Activated CD8-positive, alpha-beta memory T cell treated with anti-CD3 and anti-CD28 coated beads, Interleukin-2, amount 10 ng/mL, durations not matched to agents 7 days and 5 days (primary cell): ENCODE measurements around the gene ITPKC. TPM values are rescaled to one million over a fixed set of nuclear protein-coding genes. Genes with fewer than 3 reads are reported as not detected.

Experiments used
- ATAC-seq: fragments of 150-1000 bp; cut with Tn5 transposase; one replicate; pipeline ENCODE4 v1.10.0; 2021; ENCODE audit warnings: moderate library complexity
- CTCF ChIA-PET: fragments of 350-600 bp; sonication (Branson Sonifier 250); formaldehyde crosslinking; loops from one replicate; lab custom pipeline; 2021; ENCODE audit warnings: antibody characterized with exemption; lab: Charles Lee
- DNase-seq: peaks from one replicate; pipeline ENCODE4 v3.0.0-alpha.2; 2020
- H3K27ac Mint-ChIP-seq: one replicate; pipeline ENCODE4 v1.8.0; 2021; ENCODE audit warnings: mild to moderate bottlenecking, mixed read lengths
- H3K27me3 Mint-ChIP-seq: one replicate; pipeline ENCODE4 v1.8.0; 2021; ENCODE audit warnings: mixed read lengths
- H3K36me3 Mint-ChIP-seq: one replicate; pipeline ENCODE4 v1.8.0; 2021; ENCODE audit warnings: mild to moderate bottlenecking, mixed read lengths
- H3K4me1 Mint-ChIP-seq: one replicate; pipeline ENCODE4 v1.8.0; 2021; ENCODE audit warnings: mixed read lengths
- H3K4me3 Mint-ChIP-seq: one replicate; pipeline ENCODE4 v1.8.0; 2021; ENCODE audit warnings: mild to moderate bottlenecking, moderate library complexity, mixed read lengths
- H3K9me3 Mint-ChIP-seq: one replicate; pipeline ENCODE4 v1.8.0; 2022; ENCODE audit warnings: low read depth, mixed read lengths
- total RNA-seq, 2 experiments: library from RNA; stranded (reverse); gene quantifications; one replicate each; pipeline ENCODE4 v1.2.3, GENCODE V29; 2021

ITPKC gene
- total RNA-seq, 2 experiments from 2014 or later: 5.6 to 5.8 TPM

GRCh38 chr19:40741527-40742390 lies 24.8 kb downstream of the ITPKC start:
- no peak for DNase-seq
- no peak for ATAC-seq
- Mint-ChIP-seq H3K9me3 (no peaks in the 10 kb centered on the region), H3K4me1 (peaks cover 5% of the 10 kb centered on the region), H3K27me3 (no peaks in the 10 kb centered on the region), H3K4me3 (no peak overlapping the region), H3K36me3 (peaks cover 3% of the 10 kb centered on the region), H3K27ac (no peak overlapping the region)
- CTCF ChIA-PET: interaction anchor here (1.3 to 2.4 kb wide), 2 partner anchors 19 to 65 kb away, joined by 3 to 9 read pairs; no protein-coding TSS in a partner anchor

GRCh38 chr19:40742477-40742876 lies 25.6 kb downstream of the ITPKC start:
- DNase-seq (no peak), ATAC-seq (no peak)
- H3K27me3 Mint-ChIP-seq: no peaks in the 10 kb centered on the region
- H3K36me3 Mint-ChIP-seq: peaks cover 2% of the 10 kb centered on the region
- H3K9me3 Mint-ChIP-seq: no peaks in the 10 kb centered on the region
- CTCF ChIA-PET: interaction anchor here (1.3 to 2.4 kb wide), 2 partner anchors 20 to 64 kb away, joined by 3 to 9 read pairs; no protein-coding TSS in a partner anchor
- no peak overlapping the region for H3K27ac Mint-ChIP-seq
- no peak overlapping the region for H3K4me3 Mint-ChIP-seq
- peaks cover 5% of the 10 kb centered on the region for H3K4me1 Mint-ChIP-seq

GRCh38 chr19:40742886-40743285 lies 26.0 kb downstream of the ITPKC start:
- ATAC-seq (no peak), DNase-seq (no peak)
- Mint-ChIP-seq H3K4me3 (no peak overlapping the region), H3K27ac (no peak overlapping the region), H3K27me3 (no peaks in the 10 kb centered on the region), H3K9me3 (no peaks in the 10 kb centered on the region), H3K36me3 (no peaks in the 10 kb centered on the region), H3K4me1 (peaks cover 6% of the 10 kb centered on the region)
- CTCF ChIA-PET: interaction anchor here (1.1 to 2.4 kb wide), 6 partner anchors 10 to 77 kb away, joined by 3 to 9 read pairs (median 6); no protein-coding TSS in a partner anchor

GRCh38 chr19:40743926-40744325 lies 27.0 kb downstream of the ITPKC start:
- Mint-ChIP-seq H3K36me3 (no peaks in the 10 kb centered on the region), H3K4me3 (no peak overlapping the region), H3K27me3 (no peaks in the 10 kb centered on the region), H3K4me1 (peaks cover 9% of the 10 kb centered on the region), H3K27ac (no peak overlapping the region), H3K9me3 (no peaks in the 10 kb centered on the region)
- CTCF ChIA-PET: interaction anchor here (0.6 to 2.1 kb wide), 10 partner anchors 9 to 380 kb away, joined by 3 to 8 read pairs (median 4); partner anchors contain the start of gene RAB4B
- DNase-seq (no peak), ATAC-seq (no peak)

- Mint-ChIP-seq H3K27ac (no peak overlapping the region), H3K36me3 (no peaks in the 10 kb centered on the region), H3K4me3 (no peak overlapping the region), H3K9me3 (no peaks in the 10 kb centered on the region), H3K4me1 (peaks cover 15% of the 10 kb centered on the region), H3K27me3 (no peaks in the 10 kb centered on the region)
- ATAC-seq: peak; percentile 56
- peak; percentile 63 for DNase-seq
- CTCF ChIA-PET: interaction anchor here (0.6 to 2.1 kb wide), 10 partner anchors 12 to 81 kb away, joined by 3 to 8 read pairs (median 4); partner anchors contain the start of gene RAB4B
Measured at GRCh38 chr19:40744554-40745401, 27.9 kb downstream of the ITPKC start.

GRCh38 chr19:40745402-40745780 lies 28.5 kb downstream of the ITPKC start:
- no peak overlapping the region for H3K4me3 Mint-ChIP-seq
- peaks cover 18% of the 10 kb centered on the region for H3K4me1 Mint-ChIP-seq

GRCh38 chr19:40747536-40747935 lies 30.6 kb downstream of the ITPKC start:
- Mint-ChIP-seq H3K4me3 (no peak overlapping the region), H3K4me1 (peaks cover 19% of the 10 kb centered on the region)
- CTCF ChIA-PET: interaction anchor here (1.1 kb wide), 1 partner anchor 59 kb away, joined by 3 read pairs; no protein-coding TSS in a partner anchor

More at GRCh38 chr19:40745402-40745780, 28.5 kb downstream of the ITPKC start:
- ATAC-seq (no peak), DNase-seq (no peak)
- no peak overlapping the region for H3K27ac Mint-ChIP-seq
- H3K9me3 Mint-ChIP-seq: no peaks in the 10 kb centered on the region
- no peaks in the 10 kb centered on the region for H3K27me3 Mint-ChIP-seq
- CTCF ChIA-PET: interaction anchor here (0.6 to 2.1 kb wide), 5 partner anchors 11 to 524 kb away, joined by 3 to 8 read pairs (median 4); partner anchors contain the start of gene RAB4B
- no peaks in the 10 kb centered on the region for H3K36me3 Mint-ChIP-seq

GRCh38 chr19:40750058-40750873 lies 33.4 kb downstream of the ITPKC start, which contains the start of gene ACTMAP:
Gene ACTMAP (minus strand): TSS chr19:40750477. CDS start chr19:40749803, 674 bp downstream.
- CTCF ChIA-PET: interaction anchor here (0.7 to 3.8 kb wide), 7 partner anchors 21 to 87 kb away, joined by 3 to 15 read pairs (median 5); partner anchors contain the start of genes COQ8B, ITPKC and RAB4B
- Mint-ChIP-seq H3K36me3 (peaks cover 29% of the 10 kb centered on the region), H3K27ac (peak within 1 kb of the TSS; percentile 100), H3K27me3 (no peaks in the 10 kb centered on the region), H3K9me3 (no peaks in the 10 kb centered on the region), H3K4me1 (peaks cover 36% of the 10 kb centered on the region), H3K4me3 (peak within 1 kb of the TSS; percentile 93)
- DNase-seq (peak; percentile 100), ATAC-seq (peak; percentile 86)

More at GRCh38 chr19:40747536-40747935, 30.6 kb downstream of the ITPKC start:
- Mint-ChIP-seq H3K27ac (peak overlapping the region; percentile 36), H3K36me3 (peaks cover 13% of the 10 kb centered on the region), H3K9me3 (no peaks in the 10 kb centered on the region), H3K27me3 (no peaks in the 10 kb centered on the region)
- no peak for DNase-seq
- ATAC-seq: no peak

GRCh38 chr19:40750874-40751537 lies 34.1 kb downstream of the ITPKC start, which contains the start of gene SNRPA:
Gene SNRPA (plus strand): TSS chr19:40751203. CDS start chr19:40751409, 206 bp downstream.
- H3K36me3 Mint-ChIP-seq: peaks cover 35% of the 10 kb centered on the region
- peak within 1 kb of the TSS; percentile 93 for H3K4me3 Mint-ChIP-seq

GRCh38 chr19:40752257-40752781 lies 35.4 kb downstream of the ITPKC start:
- DNase-seq (peak; percentile 62), ATAC-seq (no peak)
- CTCF ChIA-PET: interaction anchor here (1.0 to 6.2 kb wide), 9 partner anchors 8 to 119 kb away, joined by 3 to 44 read pairs (median 4); partner anchors contain the start of genes COQ8B, ITPKC and RAB4B
- Mint-ChIP-seq H3K27me3 (no peaks in the 10 kb centered on the region), H3K27ac (peak overlapping the region; percentile 100), H3K9me3 (no peaks in the 10 kb centered on the region), H3K4me1 (peaks cover 55% of the 10 kb centered on the region), H3K36me3 (peaks cover 42% of the 10 kb centered on the region), H3K4me3 (peak overlapping the region; percentile 93)

More at GRCh38 chr19:40750874-40751537, 34.1 kb downstream of the ITPKC start, which contains the start of gene SNRPA:
- peak; percentile 76 for ATAC-seq
- peaks cover 43% of the 10 kb centered on the region for H3K4me1 Mint-ChIP-seq
- H3K27me3 Mint-ChIP-seq: no peaks in the 10 kb centered on the region
- CTCF ChIA-PET: interaction anchor here (0.7 to 3.8 kb wide), 8 partner anchors 21 to 88 kb away, joined by 3 to 15 read pairs (median 4); partner anchors contain the start of genes COQ8B, ITPKC and RAB4B
- peak; percentile 99 for DNase-seq
- no peaks in the 10 kb centered on the region for H3K9me3 Mint-ChIP-seq
- peak within 1 kb of the TSS; percentile 100 for H3K27ac Mint-ChIP-seq

- Mint-ChIP-seq H3K27me3 (no peaks in the 10 kb centered on the region), H3K36me3 (peaks cover 56% of the 10 kb centered on the region), H3K4me1 (peaks cover 51% of the 10 kb centered on the region), H3K4me3 (peak overlapping the region; percentile 82), H3K27ac (peak overlapping the region; percentile 94), H3K9me3 (no peaks in the 10 kb centered on the region)
- ATAC-seq (no peak), DNase-seq (peak; percentile 65)
- CTCF ChIA-PET: interaction anchor here (0.6 to 6.2 kb wide), 10 partner anchors 23 to 334 kb away, joined by 3 to 44 read pairs (median 5); partner anchors contain the start of genes COQ8B, EGLN2, ITPKC and RAB4B
Measured at GRCh38 chr19:40754611-40755247, 37.8 kb downstream of the ITPKC start.
